ENCODE data around the gene P3R3URF. TPM values are rescaled to one million over a fixed set of nuclear protein-coding genes. Genes with fewer than 3 reads are reported as not detected.

P3R3URF gene
- polyA plus RNA-seq, 3 donors, result not detected

DNA sequence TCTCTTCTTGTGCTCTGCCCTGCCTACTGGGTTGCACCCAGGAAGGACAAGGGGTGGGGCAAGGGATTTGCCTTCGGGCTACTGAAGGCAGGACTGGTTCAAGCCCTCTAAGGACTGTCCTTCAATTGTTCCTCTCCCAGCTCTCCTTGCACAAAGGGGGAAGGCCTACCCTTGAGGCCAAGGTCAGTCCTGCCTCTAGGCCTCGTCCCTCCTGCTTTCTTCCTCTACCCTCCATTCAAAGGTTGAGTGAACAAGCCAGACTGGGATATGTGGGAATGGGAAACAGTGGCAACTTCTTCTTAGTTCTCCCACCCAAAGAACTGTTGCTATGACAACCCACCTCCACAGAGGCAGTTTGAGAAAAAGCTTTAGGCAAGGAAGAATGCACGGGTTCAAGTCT, 29.5 kb upstream of the P3R3URF start:
- no peak overlapping the region for H3K27ac Mint-ChIP-seq
- no peaks in the 10 kb centered on the region for H3K9me3 ChIP-seq (replicated peaks in 1 of 2; ENCODE audit: control insufficient read depth in 1 of 2, insufficient read depth in 1 of 2, low read length in 2 of 2)
- DNase-seq, result no peak
- H3K27ac ChIP-seq (ENCODE audit: low read depth in 1 of 2, low read length in 2 of 2), result no peak overlapping the region
- peaks cover 0 to 15% of the 10 kb centered on the region in 2 donors for H3K27me3 ChIP-seq (ENCODE audit: control insufficient read depth in 2 of 2, insufficient read depth in 2 of 2, low read length in 2 of 2)
- peaks cover 7 to 23% (median 8%) of the 10 kb centered on the region in 3 donors for H3K27me3 Mint-ChIP-seq (ENCODE audit: low read depth in 3 of 3)
- H3K4me3 Mint-ChIP-seq, result no peak overlapping the region
- peaks cover 23% of the 10 kb centered on the region for H3K4me1 Mint-ChIP-seq
- intact Hi-C loops (cut with micrococcal nuclease), result no loop called here
- peaks cover 11 to 21% of the 10 kb centered on the region in 2 donors for H3K4me1 ChIP-seq (ENCODE audit: control insufficient read depth in 1 of 2, insufficient read depth in 2 of 2, low read length in 2 of 2)
- H3K9ac ChIP-seq (ENCODE audit: insufficient read depth, low read length, poor library complexity, severe bottlenecking), result no peak overlapping the region
- TF ChIP-seq, protein P1, sequence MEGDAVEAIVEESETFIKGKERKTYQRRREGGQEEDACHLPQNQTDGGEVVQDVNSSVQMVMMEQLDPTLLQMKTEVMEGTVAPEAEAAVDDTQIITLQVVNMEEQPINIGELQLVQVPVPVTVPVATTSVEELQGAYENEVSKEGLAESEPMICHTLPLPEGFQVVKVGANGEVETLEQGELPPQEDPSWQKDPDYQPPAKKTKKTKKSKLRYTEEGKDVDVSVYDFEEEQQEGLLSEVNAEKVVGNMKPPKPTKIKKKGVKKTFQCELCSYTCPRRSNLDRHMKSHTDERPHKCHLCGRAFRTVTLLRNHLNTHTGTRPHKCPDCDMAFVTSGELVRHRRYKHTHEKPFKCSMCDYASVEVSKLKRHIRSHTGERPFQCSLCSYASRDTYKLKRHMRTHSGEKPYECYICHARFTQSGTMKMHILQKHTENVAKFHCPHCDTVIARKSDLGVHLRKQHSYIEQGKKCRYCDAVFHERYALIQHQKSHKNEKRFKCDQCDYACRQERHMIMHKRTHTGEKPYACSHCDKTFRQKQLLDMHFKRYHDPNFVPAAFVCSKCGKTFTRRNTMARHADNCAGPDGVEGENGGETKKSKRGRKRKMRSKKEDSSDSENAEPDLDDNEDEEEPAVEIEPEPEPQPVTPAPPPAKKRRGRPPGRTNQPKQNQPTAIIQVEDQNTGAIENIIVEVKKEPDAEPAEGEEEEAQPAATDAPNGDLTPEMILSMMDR (IDR thresholded peaks at IDR 0.05), result no peak
- WGBS (ENCODE audit: insufficient coverage), result no CpG with 5 or more reads among the region's 3 CpGs
- H3K79me2 ChIP-seq (ENCODE audit: insufficient read depth, low read length), result no peaks in the 10 kb centered on the region
- no peak overlapping the region for H3K4me3 ChIP-seq (replicated peaks in 1 of 3; ENCODE audit: low read depth in 2 of 3, low read length in 3 of 3)
- H3K4me2 ChIP-seq (replicated peaks; ENCODE audit: extremely low read depth, low read length, poor library complexity, severe bottlenecking), result no peak overlapping the region
- no peaks in the 10 kb centered on the region for H3K36me3 ChIP-seq (replicated peaks in 1 of 2; ENCODE audit: control insufficient read depth in 1 of 2, insufficient read depth in 2 of 2, low read length in 2 of 2)
- H3K9me3 Mint-ChIP-seq, result peaks cover 0 to 2% (median 0%) of the 10 kb centered on the region in 7 donors
- no peak overlapping the region for H2AFZ ChIP-seq (ENCODE audit: insufficient read depth, low read depth, low read length, poor library complexity, severe bottlenecking)
- H4K20me1 ChIP-seq (ENCODE audit: insufficient read depth, low read length), result no peaks in the 10 kb centered on the region
- H3K36me3 Mint-ChIP-seq, result no peaks in the 10 kb centered on the region

DNA sequence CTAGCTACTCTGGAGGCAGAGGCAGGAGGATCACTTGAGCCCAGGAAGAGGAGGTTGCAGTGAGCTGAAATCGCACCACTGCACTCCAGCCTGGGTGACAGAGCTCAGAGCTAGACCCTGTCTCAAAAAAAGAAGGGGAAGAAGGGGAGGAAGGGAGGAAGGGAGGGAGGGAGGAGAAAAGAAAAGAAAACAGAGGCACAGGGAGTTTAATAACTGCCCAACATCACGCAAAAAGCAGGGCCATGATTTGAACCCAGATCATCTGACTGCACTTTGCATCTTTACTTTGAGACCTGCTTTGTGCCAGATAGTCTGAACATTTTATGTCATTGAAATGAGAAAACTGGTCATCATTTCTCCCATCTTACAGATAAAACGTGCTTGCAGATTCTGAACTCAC, 28.9 kb upstream of the P3R3URF start:
- H3K4me1 ChIP-seq (ENCODE audit: control insufficient read depth in 1 of 2, insufficient read depth in 2 of 2, low read length in 2 of 2), result peaks cover 11 to 21% of the 10 kb centered on the region in 2 donors
- no peak overlapping the region for H3K4me2 ChIP-seq (replicated peaks; ENCODE audit: extremely low read depth, low read length, poor library complexity, severe bottlenecking)
- H2AFZ ChIP-seq (ENCODE audit: insufficient read depth, low read depth, low read length, poor library complexity, severe bottlenecking), result no peak overlapping the region
- no peak overlapping the region for H3K27ac ChIP-seq (ENCODE audit: low read depth in 1 of 2, low read length in 2 of 2)
- no peak overlapping the region for H3K9ac ChIP-seq (ENCODE audit: insufficient read depth, low read length, poor library complexity, severe bottlenecking)
- 95% methylated on average over 2 of the region's 3 CpGs for WGBS (ENCODE audit: insufficient coverage)
- Mint-ChIP-seq H3K4me1 (peaks cover 23% of the 10 kb centered on the region), H3K4me3 (no peak overlapping the region), H3K27me3 (ENCODE audit: low read depth in 3 of 3) (peaks cover 8 to 24% (median 9%) of the 10 kb centered on the region in 3 donors), H3K27ac (no peak overlapping the region), H3K9me3 (peaks cover 0 to 2% (median 0%) of the 10 kb centered on the region in 7 donors), H3K36me3 (peaks cover 0 to 2% of the 10 kb centered on the region in 2 donors)
- H3K36me3 ChIP-seq (replicated peaks in 1 of 2; ENCODE audit: control insufficient read depth in 1 of 2, insufficient read depth in 2 of 2, low read length in 2 of 2), result no peaks in the 10 kb centered on the region
- no peaks in the 10 kb centered on the region for H4K20me1 ChIP-seq (ENCODE audit: insufficient read depth, low read length)
- H3K79me2 ChIP-seq (ENCODE audit: insufficient read depth, low read length), result no peaks in the 10 kb centered on the region
- H3K27me3 ChIP-seq (ENCODE audit: control insufficient read depth in 2 of 2, insufficient read depth in 2 of 2, low read length in 2 of 2), result peaks cover 0 to 15% of the 10 kb centered on the region in 2 donors
- intact Hi-C loops (cut with micrococcal nuclease), result no loop called here
- TF ChIP-seq, protein P1 (IDR thresholded peaks at IDR 0.05), result no peak
- H3K4me3 ChIP-seq (replicated peaks in 1 of 3; ENCODE audit: low read depth in 2 of 3, low read length in 3 of 3), result no peak overlapping the region
- DNase-seq, result no peak
- no peaks in the 10 kb centered on the region for H3K9me3 ChIP-seq (replicated peaks in 1 of 2; ENCODE audit: control insufficient read depth in 1 of 2, insufficient read depth in 1 of 2, low read length in 2 of 2)
